Small intestine (tissue), 7 donors: Measurements from ENCODE around the gene C1QTNF6. TPM values are rescaled to one million over a fixed set of nuclear protein-coding genes. Genes with fewer than 3 reads are reported as not detected.
A peak's percentile ranks its signal among the peaks of the same experiment; 100 is the strongest.

Source experiments
- DNase-seq, 2 donors: peaks; one replicate each; pipeline versions ENCODE4 v3.0.0 to v3.0.0-alpha.2; 2013
- FAIRE-seq: peaks from 2 replicates; lab custom pipeline; 2012; peaks lifted over from hg19 to GRCh38; lab: Jason Lieb, UNC
- H3K27ac ChIP-seq, 3 donors: one replicate each; pipeline ENCODE4 v1.5.1; 2013; ENCODE audit warnings: low read length in 2 of 3, mild to moderate bottlenecking in 2 of 3, control low read depth in 1 of 3, inconsistent platforms in 1 of 3, low read depth in 1 of 3, moderate library complexity in 1 of 3
- H3K27me3 ChIP-seq, 3 donors: one replicate each; pipeline ENCODE4 v1.6.1; 2013; ENCODE audit warnings: low read length in 3 of 3, inconsistent platforms in 1 of 3; ENCODE audit not compliant: control insufficient read depth in 3 of 3, insufficient read depth in 3 of 3
- H3K36me3 ChIP-seq, 3 donors: one replicate each; pipeline ENCODE4 v1.6.1; 2013; ENCODE audit warnings: low read length in 3 of 3, inconsistent platforms in 1 of 3, low read depth in 1 of 3, mild to moderate bottlenecking in 1 of 3, moderate library complexity in 1 of 3; ENCODE audit not compliant: control insufficient read depth in 3 of 3, insufficient read depth in 2 of 3
- H3K4me1 ChIP-seq, 3 donors: one replicate each; pipeline ENCODE4 v1.6.1; 2013; ENCODE audit warnings: low read length in 2 of 3, inconsistent platforms in 1 of 3, low read depth in 1 of 3, mild to moderate bottlenecking in 1 of 3, moderate library complexity in 1 of 3; ENCODE audit not compliant: control insufficient read depth in 3 of 3, insufficient read depth in 2 of 3
- H3K4me3 ChIP-seq, 3 donors: one replicate each; pipeline ENCODE4 v1.5.1; 2013; ENCODE audit warnings: low read length in 3 of 3, control low read depth in 1 of 3, inconsistent platforms in 1 of 3, low read depth in 1 of 3, mild to moderate bottlenecking in 1 of 3, moderate library complexity in 1 of 3
- H3K9me3 ChIP-seq, 2 donors: one replicate each; pipeline ENCODE4 v1.6.1; 2013; ENCODE audit warnings: low read depth in 1 of 2, low read length in 1 of 2; ENCODE audit not compliant: control insufficient read depth in 2 of 2, insufficient read depth in 1 of 2
- WGBS, 3 donors: extraction: QIAGEN DNeasy Blood & Tissue Kit; methylation state at CpG; one replicate each; pipeline ENCODE4 v1.1.7; 2013; 5-methylcytosine and 5-hydroxymethylcytosine counted together
- polyA plus RNA-seq, 4 donors: library from polyadenylated mRNA; stranded (reverse) in 3 of 4; unstranded in 1 of 4; fragments of 200-250 nt in 3 of 4; fragments of 120-200 nt in 1 of 4; gene quantifications; one replicate each; pipeline versions ENCODE4 v1.2.1 to v1.2.3, GENCODE V29; 2013
- donor health status: healthy with polysubstance abuse.
- donor health status: control.
- donor health status: control.
- donor health status: Bipolar disorder and iron deficiency.
- donor health status: healthy.

C1QTNF6 gene
- polyA plus RNA-seq, 4 donors = 2.4 to 20.0 (median 3.1) TPM

DNA sequence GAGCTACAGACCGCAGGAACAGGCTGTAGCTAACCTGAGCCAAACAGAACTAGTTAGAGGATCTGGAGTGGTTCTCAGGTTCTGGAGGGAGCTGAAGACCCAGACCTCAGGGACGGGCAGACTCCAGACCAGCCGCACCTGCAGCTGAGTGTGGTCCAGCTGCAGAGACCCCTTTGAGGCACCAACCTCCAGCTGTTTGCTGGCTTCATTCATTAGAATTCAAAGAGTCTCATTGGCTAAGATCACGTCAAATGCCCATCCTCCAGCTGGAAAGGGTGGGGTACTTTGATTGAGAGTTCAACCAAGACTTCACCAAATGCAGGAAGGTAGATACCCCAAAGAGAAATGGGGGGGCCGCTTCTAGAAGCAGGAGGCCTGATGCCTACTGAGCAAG, 25.0 kb downstream of the C1QTNF6 start:
- H3K9me3 ChIP-seq = peaks cover 0 to 7% of the 10 kb centered on the region in 2 donors
- peaks cover 0 to 20% (median 5%) of the 10 kb centered on the region in 3 donors for H3K4me1 ChIP-seq
- peak overlapping the region in 2 of 3 donors; percentile 36 to 81 for H3K27ac ChIP-seq
- FAIRE-seq = no peak
- no peak overlapping the region for H3K4me3 ChIP-seq
- 73 to 85% (median 78%) methylated on average over 5 of the region's 5 CpGs for WGBS, 3 donors
- no peak for DNase-seq
- peaks cover 0 to 3% (median 0%) of the 10 kb centered on the region in 3 donors for H3K27me3 ChIP-seq
- H3K36me3 ChIP-seq = no peaks in the 10 kb centered on the region

DNA sequence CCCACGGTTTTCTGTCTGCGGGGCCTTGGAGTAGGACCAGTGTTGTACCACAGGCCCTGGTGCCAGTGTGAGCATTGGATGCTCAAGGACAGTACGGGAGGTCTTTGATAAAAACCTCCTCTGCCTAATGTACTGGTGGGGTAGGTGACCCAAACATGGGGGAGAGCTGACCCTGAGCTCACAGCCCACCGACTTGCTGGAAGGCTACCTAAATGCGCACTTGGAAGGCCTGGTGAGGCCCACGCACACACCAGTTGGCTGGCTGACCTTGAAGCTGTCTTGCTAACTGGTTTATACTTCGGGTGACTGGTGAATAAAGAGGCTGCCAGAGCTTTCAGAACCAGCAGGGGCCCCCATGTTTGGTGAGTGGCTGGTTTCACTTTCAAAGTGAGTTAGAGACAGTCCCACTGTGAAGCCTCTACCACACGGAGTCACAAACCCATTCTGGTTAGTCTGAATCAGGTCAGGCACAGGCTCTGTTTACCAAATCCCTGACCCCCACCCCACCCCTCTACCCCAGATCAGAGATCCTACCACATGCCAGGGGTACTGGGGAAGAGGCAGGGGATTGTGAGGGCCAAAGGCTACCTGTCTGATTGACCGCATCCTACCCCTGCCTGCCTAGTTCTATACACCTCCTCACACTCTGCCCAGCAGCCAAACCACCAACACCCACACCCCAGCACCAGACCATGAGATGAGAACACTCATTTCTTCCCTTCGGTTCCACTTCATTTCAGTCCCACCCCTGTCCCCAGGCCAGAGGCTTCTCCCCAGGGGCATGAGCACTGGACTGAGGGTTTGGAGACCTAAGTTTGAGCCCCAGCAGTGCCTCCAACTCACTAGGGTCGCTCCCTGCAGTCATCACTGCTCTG, 25.6 kb downstream of the C1QTNF6 start:
- no peak for FAIRE-seq
- peak; percentile 59 to 60 for DNase-seq
- H3K36me3 ChIP-seq = no peaks in the 10 kb centered on the region
- H3K4me1 ChIP-seq = peaks cover 0 to 15% (median 1%) of the 10 kb centered on the region in 3 donors
- WGBS, 3 donors = 45 to 60% (median 58%) methylated on average over 11 of the region's 11 CpGs
- peaks cover 0 to 3% (median 0%) of the 10 kb centered on the region in 3 donors for H3K27me3 ChIP-seq
- H3K4me3 ChIP-seq = no peak overlapping the region
- H3K27ac ChIP-seq = peak overlapping the region in 2 of 3 donors; percentile 79 to 81
- H3K9me3 ChIP-seq = peaks cover 0 to 7% of the 10 kb centered on the region in 2 donors

DNA sequence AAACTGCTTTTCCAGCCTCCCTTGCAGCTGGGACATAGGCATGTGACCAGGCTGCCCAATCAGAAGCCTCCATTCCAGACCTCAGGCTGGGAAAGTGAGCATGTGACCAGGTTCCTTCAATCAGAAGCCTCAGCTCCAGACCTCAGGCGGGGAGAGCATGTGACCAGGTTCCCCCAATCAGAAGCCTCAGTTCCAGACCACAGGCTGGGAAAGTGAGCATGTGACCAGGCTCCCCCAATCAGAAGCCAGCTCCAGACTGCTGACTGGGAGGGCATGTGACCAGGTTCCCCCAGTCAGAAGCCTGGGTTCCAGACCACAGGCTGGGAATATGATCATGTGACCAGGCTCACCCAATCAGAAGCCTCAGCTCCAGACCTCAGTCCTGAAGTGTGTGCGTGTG, 26.6 kb downstream of the C1QTNF6 start:
- DNase-seq = no peak
- Histone ChIP-seq H3K36me3 (no peaks in the 10 kb centered on the region), H3K27me3 (peaks cover 0 to 3% (median 0%) of the 10 kb centered on the region in 3 donors), H3K9me3 (peaks cover 0 to 7% of the 10 kb centered on the region in 2 donors), H3K27ac (peak overlapping the region in 1 of 3 donors; percentile 6), H3K4me3 (no peak overlapping the region), H3K4me1 (peaks cover 0 to 5% (median 0%) of the 10 kb centered on the region in 3 donors)
- 92 to 98% (median 95%) methylated on average over 2 of the region's 2 CpGs for WGBS, 3 donors
- no peak for FAIRE-seq

DNA sequence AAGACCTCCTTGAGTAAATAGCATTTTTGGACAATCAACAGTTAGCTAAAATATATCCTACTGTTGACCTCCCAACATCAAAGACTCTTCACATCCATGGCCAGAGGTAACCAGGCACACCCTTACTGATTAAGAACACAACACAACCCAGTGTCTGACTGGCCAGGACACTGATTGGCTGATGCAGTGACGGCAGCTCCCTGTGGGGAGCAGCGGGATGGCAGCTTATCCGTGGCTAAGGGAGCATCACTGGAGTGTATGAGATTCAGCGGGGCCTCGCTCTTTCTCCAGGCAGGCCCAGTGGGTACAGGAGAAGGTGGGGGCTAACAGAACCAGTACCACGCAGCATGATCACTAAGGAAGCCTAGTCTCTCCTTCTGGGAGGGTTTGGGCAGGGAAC, 28.0 kb downstream of the C1QTNF6 start:
- FAIRE-seq (no peak), DNase-seq (no peak)
- Histone ChIP-seq H3K27ac (no peak overlapping the region), H3K27me3 (peaks cover 0 to 3% (median 0%) of the 10 kb centered on the region in 3 donors), H3K4me3 (no peak overlapping the region), H3K36me3 (no peaks in the 10 kb centered on the region), H3K4me1 (peaks cover 0 to 5% (median 0%) of the 10 kb centered on the region in 3 donors), H3K9me3 (peaks cover 0 to 10% of the 10 kb centered on the region in 2 donors)
- 59 to 75% (median 66%) methylated on average over 6 of the region's 6 CpGs for WGBS, 3 donors

DNA sequence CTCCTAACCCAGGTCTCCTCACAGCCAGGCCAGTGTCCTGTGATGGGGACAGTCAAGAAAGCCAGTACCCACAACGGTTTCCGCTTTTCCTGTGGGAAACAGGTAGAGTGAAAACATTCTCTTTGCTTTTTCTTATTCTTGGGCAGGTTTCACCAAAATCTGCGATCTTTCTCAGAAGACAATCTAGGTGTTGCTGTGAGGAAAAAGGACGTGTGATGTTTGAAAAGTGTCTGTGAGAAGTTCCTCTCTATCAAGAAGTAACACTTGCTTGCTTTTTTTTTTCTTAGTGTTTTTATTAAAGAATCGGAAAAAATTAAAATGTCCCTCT, 29.1 kb downstream of the C1QTNF6 start:
- peaks cover 0 to 3% (median 0%) of the 10 kb centered on the region in 3 donors for H3K27me3 ChIP-seq
- FAIRE-seq (no peak), DNase-seq (no peak)
- peaks cover 0 to 5% (median 0%) of the 10 kb centered on the region in 3 donors for H3K4me1 ChIP-seq
- WGBS, 3 donors = 81 to 86% (median 82%) methylated on average over 5 of the region's 5 CpGs
- no peaks in the 10 kb centered on the region for H3K36me3 ChIP-seq
- no peak overlapping the region for H3K27ac ChIP-seq
- peaks cover 0 to 10% of the 10 kb centered on the region in 2 donors for H3K9me3 ChIP-seq
- no peak overlapping the region for H3K4me3 ChIP-seq

DNA sequence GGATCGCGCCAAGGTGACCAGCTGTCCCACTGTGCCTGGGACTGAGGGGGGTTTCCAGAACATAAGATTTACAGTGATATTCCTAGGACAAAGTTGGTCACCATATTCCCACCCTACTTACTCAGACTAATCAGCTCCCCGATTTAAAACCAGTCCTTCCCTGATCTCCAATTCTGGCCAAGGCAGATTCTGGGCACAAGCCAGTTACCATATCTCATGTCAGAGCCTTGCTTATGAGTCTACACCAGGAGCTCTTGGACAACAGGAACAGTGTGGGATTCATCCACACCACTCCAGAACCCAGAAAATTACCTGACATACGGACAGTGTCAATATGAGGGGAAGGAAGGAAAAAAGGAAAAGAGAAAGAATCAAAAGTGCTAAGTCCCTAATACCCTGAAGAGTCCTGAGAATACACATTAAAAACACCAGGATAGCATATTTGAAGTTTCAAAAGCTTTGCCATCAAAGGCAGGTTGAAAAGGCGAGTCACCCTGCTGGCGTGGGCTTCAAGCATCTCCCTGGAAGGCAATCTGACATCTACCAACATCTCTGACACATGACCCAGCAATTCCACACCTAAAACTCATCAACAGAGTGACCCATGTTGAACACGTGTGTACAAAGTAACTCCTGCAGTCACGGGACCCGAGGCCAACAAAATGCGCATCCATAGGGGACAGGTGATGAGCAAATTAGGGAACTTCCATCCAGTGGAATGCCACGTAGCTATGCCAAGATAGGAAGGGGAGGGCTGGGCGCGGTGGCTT, 30.3 kb downstream of the C1QTNF6 start:
- FAIRE-seq (no peak), DNase-seq (no peak)
- H3K9me3 ChIP-seq = peaks cover 0 to 10% of the 10 kb centered on the region in 2 donors
- no peaks in the 10 kb centered on the region for H3K36me3 ChIP-seq
- H3K4me1 ChIP-seq = peaks cover 0 to 5% (median 0%) of the 10 kb centered on the region in 3 donors
- no peak overlapping the region for H3K4me3 ChIP-seq
- peaks cover 0 to 3% (median 0%) of the 10 kb centered on the region in 3 donors for H3K27me3 ChIP-seq
- no peak overlapping the region for H3K27ac ChIP-seq
- WGBS, 3 donors = 68 to 85% (median 76%) methylated on average over 13 of the region's 13 CpGs

DNA sequence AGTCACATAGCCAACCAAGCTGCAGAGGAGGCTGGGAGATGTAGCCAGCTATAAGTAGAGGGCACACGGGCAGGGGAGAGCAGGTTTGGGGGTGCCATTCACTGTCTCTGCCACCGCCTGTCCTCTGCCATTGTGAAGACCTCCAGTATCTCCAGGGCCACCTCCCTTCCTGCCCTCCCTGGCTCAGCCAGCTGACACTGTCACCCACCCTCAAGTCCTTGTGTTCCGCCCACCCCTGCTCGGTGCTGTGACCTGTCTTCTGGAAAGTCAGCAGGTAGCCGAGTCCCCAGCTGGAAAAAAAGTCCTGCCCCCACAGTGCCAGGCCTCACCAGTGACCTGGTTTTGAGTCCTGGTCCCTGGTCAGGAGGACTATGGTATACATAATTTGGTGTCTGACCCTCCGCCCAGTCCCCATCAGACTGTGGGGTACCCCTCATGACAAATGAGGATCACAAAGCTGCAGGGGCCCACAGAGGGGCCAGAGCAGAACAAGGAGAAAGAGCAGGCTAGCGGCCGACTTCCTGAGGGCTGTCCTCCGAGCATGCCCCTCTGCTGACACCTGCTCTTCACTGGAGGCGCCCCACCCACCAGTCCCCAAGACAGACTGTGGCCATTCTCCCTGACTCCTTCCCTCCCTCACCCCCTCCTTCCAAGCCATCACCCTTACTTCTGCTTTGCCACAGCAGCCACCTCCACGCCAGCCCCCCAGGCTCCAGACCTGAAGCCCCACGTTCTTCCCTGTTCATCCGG, 31.2 kb downstream of the C1QTNF6 start:
- Histone ChIP-seq H3K27me3 (peaks cover 0 to 3% (median 0%) of the 10 kb centered on the region in 3 donors), H3K27ac (no peak overlapping the region), H3K4me1 (no peaks in the 10 kb centered on the region), H3K4me3 (no peak overlapping the region), H3K9me3 (peaks cover 0 to 10% of the 10 kb centered on the region in 2 donors), H3K36me3 (no peaks in the 10 kb centered on the region)
- FAIRE-seq = no peak
- DNase-seq = no peak
- WGBS, 3 donors = 72 to 82% (median 79%) methylated on average over 13 of the region's 13 CpGs

DNA sequence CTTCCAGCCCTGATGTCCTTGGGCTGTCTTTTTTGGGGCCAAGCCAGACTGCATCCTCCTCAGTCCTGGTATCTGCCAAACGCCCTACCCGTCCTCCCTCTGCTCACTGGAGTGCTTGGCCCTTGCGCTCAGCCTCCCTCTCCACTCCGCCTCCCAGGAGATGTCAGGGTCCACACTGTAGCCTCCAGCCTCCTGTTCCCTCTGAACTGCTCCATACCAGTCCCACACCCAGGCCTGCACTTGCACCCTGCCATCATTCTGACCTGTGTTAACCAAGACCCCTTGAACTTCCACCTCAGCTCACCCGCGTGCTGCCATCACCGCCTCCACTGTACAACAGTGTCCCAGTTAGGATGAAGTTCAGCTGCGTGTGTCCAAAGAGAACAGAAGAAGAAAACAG, 32.1 kb downstream of the C1QTNF6 start:
- no peaks in the 10 kb centered on the region for H3K4me1 ChIP-seq
- 92 to 95% (median 93%) methylated on average over 8 of the region's 8 CpGs for whole genome bisulfite sequencing, 3 donors
- no peak overlapping the region for H3K27ac ChIP-seq
- H3K36me3 ChIP-seq = no peaks in the 10 kb centered on the region
- H3K27me3 ChIP-seq = peaks cover 0 to 3% (median 0%) of the 10 kb centered on the region in 3 donors
- no peak for FAIRE-seq
- DNase-seq = no peak
- peaks cover 0 to 3% of the 10 kb centered on the region in 2 donors for H3K9me3 ChIP-seq
- no peak overlapping the region for H3K4me3 ChIP-seq
